ENCODE measurements around the gene DPPA3.
"Not testable (repeated sequence)": the region's sequence is repeated elsewhere in the genome, so short reads cannot be mapped to it uniquely, and the experiment has no call there.

GRCh38 chr12:7675455-7675854, 35.8 kb upstream of the DPPA3 start:
- TF ChIP-seq CTCF, POLR2A (IDR thresholded peaks at IDR 0.05): not testable (repeated sequence)

Data from upper lobe of left lung (tissue), 4 donors.